Upper lobe of left lung (tissue), 4 donors: ENCODE results near the gene TFG.

Experiments used
- EP300 ChIP-seq, 4 donors: sonication (generic); formaldehyde crosslinking; IDR thresholded peaks; one replicate each; pipeline ENCODE4 v1.5.1; 2017; ENCODE audit warnings: antibody characterized with exemption in 4 of 4, control low read depth in 2 of 4
- POLR2A ChIP-seq, 4 donors: fragments of 450-650 bp; IDR thresholded peaks; one replicate each; pipeline ENCODE4 v1.5.1; 2016 to 2017; ENCODE audit warnings: antibody characterized with exemption in 4 of 4, mild to moderate bottlenecking in 2 of 4
- TF ChIP-seq, protein P1 (sequence below), 6 experiments: fragments of 450-650 bp in 4 of 6; fragments of 200-600 bp in 2 of 6; sonication (generic) in 2 of 6; IDR thresholded peaks; one replicate each; pipeline ENCODE4 v1.5.1; 2016 to 2019; ENCODE audit warnings: antibody characterized with exemption in 6 of 6

- TF ChIP-seq POLR2A (IDR thresholded peaks at IDR 0.05) (no peak), EP300 (IDR thresholded peaks at IDR 0.05) (no peak)
- TF ChIP-seq, protein P1, sequence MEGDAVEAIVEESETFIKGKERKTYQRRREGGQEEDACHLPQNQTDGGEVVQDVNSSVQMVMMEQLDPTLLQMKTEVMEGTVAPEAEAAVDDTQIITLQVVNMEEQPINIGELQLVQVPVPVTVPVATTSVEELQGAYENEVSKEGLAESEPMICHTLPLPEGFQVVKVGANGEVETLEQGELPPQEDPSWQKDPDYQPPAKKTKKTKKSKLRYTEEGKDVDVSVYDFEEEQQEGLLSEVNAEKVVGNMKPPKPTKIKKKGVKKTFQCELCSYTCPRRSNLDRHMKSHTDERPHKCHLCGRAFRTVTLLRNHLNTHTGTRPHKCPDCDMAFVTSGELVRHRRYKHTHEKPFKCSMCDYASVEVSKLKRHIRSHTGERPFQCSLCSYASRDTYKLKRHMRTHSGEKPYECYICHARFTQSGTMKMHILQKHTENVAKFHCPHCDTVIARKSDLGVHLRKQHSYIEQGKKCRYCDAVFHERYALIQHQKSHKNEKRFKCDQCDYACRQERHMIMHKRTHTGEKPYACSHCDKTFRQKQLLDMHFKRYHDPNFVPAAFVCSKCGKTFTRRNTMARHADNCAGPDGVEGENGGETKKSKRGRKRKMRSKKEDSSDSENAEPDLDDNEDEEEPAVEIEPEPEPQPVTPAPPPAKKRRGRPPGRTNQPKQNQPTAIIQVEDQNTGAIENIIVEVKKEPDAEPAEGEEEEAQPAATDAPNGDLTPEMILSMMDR (IDR thresholded peaks at IDR 0.05) = no peak
Observed at GRCh38 chr3:100776746-100777145, 67.5 kb downstream of the TFG start.
